Left ventricle myocardium inferior (tissue), 1 donor: ENCODE measurements around the gene TRNP1. TPM values are rescaled to one million over a fixed set of nuclear protein-coding genes. Genes with fewer than 3 reads are reported as not detected.

Experiments
- DNase-seq: peaks from one replicate; pipeline ENCODE4 v3.0.0-alpha.2; 2020
- H3K27ac ChIP-seq: fragments of 200-600 bp; replicated peaks from 2 replicates; pipeline ENCODE4 v1.8.0; 2021
- H3K27me3 ChIP-seq: fragments of 200-600 bp; 2 replicates; pipeline ENCODE4 v1.8.0; 2021; ENCODE audit warnings: low read depth
- H3K36me3 ChIP-seq: fragments of 200-600 bp; 2 replicates; pipeline ENCODE4 v1.8.0; 2021
- H3K4me1 ChIP-seq: fragments of 200-600 bp; 2 replicates; pipeline ENCODE4 v1.8.0; 2021
- H3K4me3 ChIP-seq: fragments of 200-600 bp; 2 replicates; pipeline ENCODE4 v1.8.0; 2021; ENCODE audit warnings: mild to moderate bottlenecking, moderate library complexity
- H3K9me3 ChIP-seq: fragments of 200-600 bp; replicated peaks from 2 replicates; pipeline ENCODE4 v1.8.0; 2021
- CTCF ChIP-seq: fragments of 200-600 bp; IDR thresholded peaks from 2 replicates; pipeline ENCODE4 v1.8.0; 2021; ENCODE audit warnings: antibody characterized with exemption, mild to moderate bottlenecking, borderline replicate concordance
- intact Hi-C: fragments of 100-400 bp; cut with micrococcal nuclease; formaldehyde crosslinking; loops from one replicate; pipeline ENCODE4 v1.11.0; 2022
- total RNA-seq: library from RNA; stranded (reverse); fragmentation: NEBNext Ultra II Directional; extraction: Animal tissue kit (Norgen Biotek cat#: 25700); gene quantifications from one replicate; pipeline ENCODE4 v1.2.1, GENCODE V29; 2021
- donor health status: DM: no; HTN: yes; CAD: no; lungs with severe emphysema.

TRNP1 gene
- total RNA-seq, 1 donor from 2014 or later = 35.7 TPM

GRCh38 chr1:26994020-26994786 is 711 bp downstream of the TRNP1 start:
- no peak for TF ChIP-seq CTCF
- Histone ChIP-seq H3K27ac (peak overlapping the region; percentile 76), H3K27me3 (peaks cover 61% of the 10 kb centered on the region), H3K4me1 (peaks cover 61% of the 10 kb centered on the region), H3K4me3 (peak overlapping the region; percentile 84), H3K36me3 (no peaks in the 10 kb centered on the region), H3K9me3 (no peaks in the 10 kb centered on the region)
- peak; percentile 27 for DNase-seq
- intact Hi-C loops = no loop called here

- Histone ChIP-seq H3K4me1 (peaks cover 68% of the 10 kb centered on the region), H3K4me3 (peak overlapping the region; percentile 84), H3K36me3 (no peaks in the 10 kb centered on the region), H3K27ac (peak overlapping the region; percentile 76), H3K9me3 (no peaks in the 10 kb centered on the region), H3K27me3 (peaks cover 61% of the 10 kb centered on the region)
- intact Hi-C loops = loop anchor here (5.0 kb wide), 1 partner anchor 102 kb away; no protein-coding TSS in a partner anchor
- DNase-seq = no peak
- TF ChIP-seq CTCF = no peak
These were observed 1.5 kb downstream of the TRNP1 start for GRCh38 chr1:26994787-26995517.

GRCh38 chr1:26996024-26996423 is 2.5 kb downstream of the TRNP1 start:
- H3K4me3 ChIP-seq = peak overlapping the region; percentile 84
- no peaks in the 10 kb centered on the region for H3K9me3 ChIP-seq
- TF ChIP-seq CTCF = no peak
- H3K27ac ChIP-seq = peak overlapping the region; percentile 91
- peaks cover 79% of the 10 kb centered on the region for H3K4me1 ChIP-seq
- intact Hi-C loops = loop anchor here (5.0 kb wide), 1 partner anchor 101 kb away; no protein-coding TSS in a partner anchor
- DNase-seq = no peak
- no peaks in the 10 kb centered on the region for H3K36me3 ChIP-seq
- H3K27me3 ChIP-seq = peaks cover 59% of the 10 kb centered on the region

- no peaks in the 10 kb centered on the region for H3K36me3 ChIP-seq
- peaks cover 86% of the 10 kb centered on the region for H3K4me1 ChIP-seq
- peak overlapping the region; percentile 91 for H3K27ac ChIP-seq
- H3K4me3 ChIP-seq = no peak overlapping the region
- peaks cover 53% of the 10 kb centered on the region for H3K27me3 ChIP-seq
- intact Hi-C loops = loop anchor here (5.0 kb wide), 1 partner anchor 101 kb away; no protein-coding TSS in a partner anchor
- no peak for DNase-seq
- TF ChIP-seq CTCF = no peak
- no peaks in the 10 kb centered on the region for H3K9me3 ChIP-seq
These were observed 3.2 kb downstream of the TRNP1 start for GRCh38 chr1:26996665-26997064.

DNA sequence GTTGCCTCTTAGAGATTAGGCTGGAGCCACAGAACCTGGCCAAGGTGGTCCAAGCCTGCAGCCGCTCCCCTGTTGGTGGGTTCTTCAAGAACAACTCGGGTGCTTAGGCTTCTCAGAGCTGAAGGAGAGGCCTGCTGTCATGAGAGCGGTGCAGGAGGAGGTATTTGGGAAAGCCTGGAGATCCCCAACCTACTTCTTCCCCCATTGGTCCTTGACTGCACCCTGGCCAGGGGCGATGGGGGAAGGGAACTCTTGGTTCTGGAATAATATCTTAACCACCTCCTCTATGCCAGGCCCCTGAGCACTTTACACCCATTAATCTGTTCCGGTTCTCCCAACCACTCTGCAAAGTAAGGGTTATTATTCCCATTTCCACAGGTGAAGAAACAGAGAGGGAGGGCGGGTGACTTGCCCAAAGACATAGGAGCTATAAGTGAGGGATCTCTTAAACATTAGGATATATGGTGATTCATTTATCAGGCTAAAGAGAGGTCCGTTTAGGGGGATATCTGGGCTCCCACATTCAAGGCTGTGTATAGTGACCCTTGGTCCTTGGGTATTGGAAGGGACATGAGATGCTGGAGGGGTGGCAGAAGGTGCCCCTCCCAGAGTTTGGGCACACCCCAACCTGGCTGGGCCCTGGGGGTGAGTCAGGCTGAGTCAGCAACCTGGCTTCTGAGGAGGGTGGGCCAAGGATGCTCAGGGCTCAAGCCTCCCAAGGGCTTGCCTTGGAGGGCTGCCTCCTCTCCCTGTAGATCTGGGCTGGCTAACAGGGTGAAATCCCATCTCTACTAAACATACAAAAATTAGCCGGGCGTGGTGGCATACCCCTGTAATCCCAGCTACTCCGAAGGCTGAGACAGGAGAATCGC is 5.2 kb downstream of the TRNP1 start:
- DNase-seq = no peak
- no peaks in the 10 kb centered on the region for H3K36me3 ChIP-seq
- H3K27ac ChIP-seq = peak overlapping the region; percentile 91
- intact Hi-C loops = loop anchor here (5.0 kb wide), 1 partner anchor 99 kb away; no protein-coding TSS in a partner anchor
- peaks cover 84% of the 10 kb centered on the region for H3K4me1 ChIP-seq
- H3K4me3 ChIP-seq = peak overlapping the region; percentile 56
- H3K27me3 ChIP-seq = peaks cover 33% of the 10 kb centered on the region
- no peak for TF ChIP-seq CTCF
- H3K9me3 ChIP-seq = no peaks in the 10 kb centered on the region
